GM21723 (cell line): ENCODE measurements around the gene ULK4.
"Not testable (repeated sequence)": the region's sequence is repeated elsewhere in the genome, so short reads cannot be mapped to it uniquely, and the experiment has no call there.

ENCODE experiments used
- ATAC-seq: cut with Tn5 transposase; IDR thresholded peaks from one replicate; pipeline ENCODE4 v1.9.1; 2021; ENCODE audit warnings: mild to moderate bottlenecking, moderate library complexity; ENCODE audit not compliant: unreplicated experiment

The ULK4 gene

DNA sequence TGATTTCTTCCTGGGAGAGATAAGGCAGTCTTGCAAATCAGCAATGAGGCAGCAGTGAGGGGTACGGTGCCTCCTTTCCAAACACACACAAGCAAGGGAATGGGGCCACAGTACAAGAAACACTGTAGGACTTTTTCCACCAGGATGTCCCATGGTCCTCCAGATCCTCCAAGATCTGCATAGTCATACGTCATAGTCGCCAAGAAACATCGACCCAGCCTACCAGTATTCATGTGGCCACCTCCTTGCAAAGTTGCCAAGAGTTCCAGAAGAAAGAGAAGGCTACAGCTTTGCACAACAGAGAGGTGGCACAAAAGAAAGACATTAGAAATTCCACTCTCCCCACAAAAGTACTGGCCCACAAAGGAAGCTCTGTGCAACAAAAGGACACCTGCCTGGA is 504.7 kb downstream of the ULK4 start:
- no peak for ATAC-seq

DNA sequence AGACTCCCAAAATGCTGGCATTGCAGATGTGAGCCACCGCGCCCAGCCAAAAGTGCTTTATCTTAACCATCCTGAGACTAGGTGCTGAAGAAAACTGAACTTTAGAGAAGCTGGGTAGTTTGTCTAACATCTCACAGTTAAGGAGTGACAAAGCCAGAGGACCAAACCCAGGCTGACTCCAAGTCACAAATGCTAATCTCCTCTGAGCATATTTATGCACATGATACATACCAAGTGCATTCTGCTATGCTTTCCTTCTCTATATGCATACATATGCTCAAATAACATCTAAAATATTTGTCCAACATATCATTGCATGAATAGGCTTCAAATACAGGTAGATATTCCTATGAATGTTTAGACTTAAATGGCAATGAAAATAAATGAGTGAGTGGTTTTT is 505.7 kb downstream of the ULK4 start:
- no peak for ATAC-seq

DNA sequence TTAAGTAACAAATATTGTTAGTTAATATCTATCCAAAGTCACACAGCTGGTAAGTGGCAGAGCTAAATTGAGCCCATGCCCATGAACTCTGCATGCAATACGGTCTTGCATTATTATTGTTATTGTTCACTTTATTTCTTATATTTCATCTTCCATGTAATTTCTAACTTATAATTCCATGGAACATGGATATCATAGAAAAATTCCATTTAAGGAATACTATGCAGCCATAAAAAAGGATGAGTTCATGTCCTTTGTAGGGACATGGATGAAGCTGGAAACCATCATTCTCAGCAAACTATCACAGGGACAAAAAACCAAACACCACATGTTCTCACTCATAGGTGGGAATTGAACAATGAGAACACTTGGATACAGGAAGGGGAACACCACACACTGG is 508.3 kb downstream of the ULK4 start:
- ATAC-seq: not testable (repeated sequence)

DNA sequence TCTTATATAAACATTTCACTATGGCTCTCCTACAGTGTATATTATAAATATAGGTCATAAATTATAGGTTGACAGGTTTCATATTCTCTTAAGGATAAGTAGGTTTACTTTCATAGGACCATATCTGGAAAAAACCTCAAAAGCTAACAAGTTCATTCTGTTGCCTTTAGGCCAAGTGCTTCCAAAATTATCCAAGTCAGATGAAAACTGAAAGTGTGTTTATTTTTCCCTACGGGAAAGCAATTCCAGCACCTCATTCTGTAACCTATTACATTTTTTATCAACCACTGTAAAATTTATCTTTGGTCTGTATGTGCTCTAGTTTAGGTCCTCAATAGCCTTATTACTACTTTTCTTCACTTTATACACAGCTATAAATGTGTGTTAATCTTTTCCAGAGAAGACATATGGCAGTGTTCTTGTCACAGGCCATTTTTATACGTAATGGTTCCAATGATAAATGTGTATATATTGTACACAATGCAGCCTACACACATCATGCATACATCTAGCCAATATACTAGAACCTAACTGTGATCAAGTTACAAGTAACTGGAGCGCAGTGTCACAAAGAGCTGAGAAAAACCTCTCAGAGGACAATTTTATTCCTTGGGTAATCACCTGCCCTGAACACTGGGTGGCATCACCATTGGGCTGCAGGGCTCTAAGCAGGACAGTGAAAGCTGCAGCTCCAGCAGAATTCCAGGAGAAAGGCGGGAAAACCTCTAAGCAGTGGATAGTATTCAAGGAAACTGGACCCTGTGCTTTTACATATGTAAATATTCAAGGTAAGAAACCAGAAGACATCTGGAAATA is 511.3 kb downstream of the ULK4 start:
- ATAC-seq: no peak

DNA sequence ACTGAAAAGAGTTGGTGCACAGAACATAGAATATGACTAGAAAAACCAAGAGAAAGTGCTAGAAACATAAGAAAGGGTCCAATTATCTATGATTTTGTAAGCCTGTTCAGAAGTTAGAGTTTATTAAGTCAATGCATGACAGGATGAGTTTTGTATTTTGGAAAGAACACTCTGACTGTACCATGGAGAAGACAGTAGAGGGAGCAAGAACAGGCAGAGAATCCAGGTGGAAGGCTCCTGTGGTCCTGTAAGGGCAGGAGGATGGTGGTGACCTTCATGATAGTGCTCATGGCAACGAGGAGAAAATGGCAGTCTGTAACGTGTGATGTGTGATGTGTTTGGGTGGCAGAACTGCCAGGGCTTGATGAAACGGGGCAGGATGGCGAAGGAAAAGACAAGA is 513.5 kb downstream of the ULK4 start:
- no peak for ATAC-seq

DNA sequence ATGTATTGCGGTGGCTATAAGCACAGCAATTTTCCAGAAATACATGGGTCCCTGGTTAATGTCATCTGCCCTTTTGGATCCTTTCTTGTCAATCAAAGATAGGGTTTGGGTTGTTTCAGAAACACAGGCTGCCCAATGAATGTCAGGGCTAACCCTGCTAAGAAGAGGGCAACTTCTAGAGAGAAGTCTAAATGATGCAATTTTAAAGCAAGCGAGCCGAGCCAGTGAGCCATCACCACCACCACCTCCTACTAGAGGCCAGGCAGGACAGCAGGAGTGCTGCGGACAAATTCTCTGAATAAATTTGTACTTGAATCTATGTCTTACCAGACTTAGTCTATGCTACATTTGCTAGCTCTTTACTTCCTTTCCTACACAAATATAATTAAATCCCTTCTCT is 514.2 kb downstream of the ULK4 start:
- no peak for ATAC-seq

DNA sequence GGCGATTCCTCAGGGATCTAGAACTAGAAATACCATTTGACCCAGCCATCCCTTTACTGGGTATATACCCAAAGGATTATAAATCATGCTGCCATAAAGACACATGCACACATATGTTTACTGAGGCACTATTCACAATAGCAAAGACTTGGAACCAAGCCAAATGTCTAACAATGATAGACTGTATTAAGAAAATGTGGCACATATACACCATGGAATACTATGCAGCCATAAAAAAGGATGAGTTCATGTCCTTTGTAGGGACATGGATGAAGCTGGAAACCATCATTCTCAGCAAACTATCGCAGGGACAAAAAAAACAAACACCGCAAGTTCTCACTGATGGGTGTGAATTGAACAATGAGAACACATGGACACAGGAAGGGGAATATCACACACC is 515.6 kb downstream of the ULK4 start:
- ATAC-seq: not testable (repeated sequence)

DNA sequence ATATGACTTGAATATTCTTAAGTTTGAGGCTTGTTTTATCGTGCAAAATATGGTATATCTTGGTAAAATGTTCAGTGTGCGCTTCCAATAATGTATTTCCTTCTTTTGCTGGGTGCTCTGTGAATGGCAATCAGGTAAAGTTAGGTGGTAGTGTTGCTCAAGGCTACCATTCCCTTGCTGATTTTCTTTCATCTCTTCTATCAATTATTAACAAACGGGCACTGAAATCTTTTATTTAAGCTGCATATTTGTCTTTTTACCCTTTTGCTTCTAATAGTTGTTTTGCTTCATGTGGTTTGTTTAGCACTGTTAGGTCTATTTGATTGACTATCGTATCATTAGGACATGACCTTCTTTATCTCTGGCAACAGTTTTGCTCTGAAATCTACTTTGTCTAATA is 520.3 kb downstream of the ULK4 start:
- no peak for ATAC-seq

DNA sequence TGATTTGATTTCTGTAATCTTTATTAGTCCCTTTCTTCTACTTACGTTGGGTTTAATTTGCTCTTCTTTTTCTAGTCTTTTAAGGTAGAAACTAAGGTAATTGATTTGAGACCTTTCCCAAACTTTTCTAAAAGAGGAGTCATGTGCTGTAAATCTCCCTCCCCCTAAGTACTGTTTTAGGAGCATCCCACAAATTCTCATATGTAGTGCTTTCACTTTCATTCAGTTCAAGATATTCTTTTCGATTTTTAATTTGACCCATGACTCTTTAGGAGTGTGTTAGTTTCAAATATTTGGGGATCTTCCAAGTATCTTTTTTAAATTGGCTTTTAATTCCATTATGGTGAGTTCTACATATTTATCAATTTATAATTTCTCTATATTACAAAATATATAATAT is 520.8 kb downstream of the ULK4 start:
- no peak for ATAC-seq

DNA sequence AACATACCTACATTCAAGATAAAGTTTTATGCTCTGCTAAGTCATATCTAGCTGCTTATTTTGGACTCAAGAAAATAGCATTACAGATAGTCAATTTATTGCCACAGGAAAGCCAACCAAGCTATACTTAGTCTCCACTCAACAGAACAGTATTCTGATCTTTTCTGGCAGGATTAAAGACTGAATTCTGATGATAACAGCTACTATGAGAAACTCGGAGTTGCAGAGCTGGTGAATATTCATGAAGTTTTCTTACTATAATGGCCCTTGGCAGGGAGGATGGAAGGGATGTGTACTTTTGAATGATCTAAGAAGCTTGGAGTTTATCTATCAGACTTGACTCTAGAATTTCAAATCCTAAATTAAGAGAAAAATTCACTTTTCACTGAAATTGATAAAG is 524.9 kb downstream of the ULK4 start:
- ATAC-seq: no peak

DNA sequence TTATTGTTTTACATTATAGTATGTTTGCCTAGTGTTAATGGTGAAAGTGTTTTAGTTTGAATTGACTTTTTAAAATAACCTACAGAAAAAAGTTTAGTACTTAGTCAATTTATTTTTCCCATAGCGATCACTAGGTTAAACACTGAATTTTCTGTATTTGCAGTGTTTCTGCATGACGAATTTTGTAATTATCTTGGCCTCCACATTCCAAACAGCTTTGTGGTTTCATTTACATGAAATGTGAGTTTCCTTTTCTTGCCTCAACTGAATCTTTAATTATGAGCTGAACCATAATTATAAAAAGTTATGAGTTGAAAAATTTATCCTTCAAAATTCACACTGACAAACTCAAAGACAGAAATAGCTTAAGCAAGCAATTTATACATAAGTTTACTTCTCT is 527.1 kb downstream of the ULK4 start:
- ATAC-seq: no peak

DNA sequence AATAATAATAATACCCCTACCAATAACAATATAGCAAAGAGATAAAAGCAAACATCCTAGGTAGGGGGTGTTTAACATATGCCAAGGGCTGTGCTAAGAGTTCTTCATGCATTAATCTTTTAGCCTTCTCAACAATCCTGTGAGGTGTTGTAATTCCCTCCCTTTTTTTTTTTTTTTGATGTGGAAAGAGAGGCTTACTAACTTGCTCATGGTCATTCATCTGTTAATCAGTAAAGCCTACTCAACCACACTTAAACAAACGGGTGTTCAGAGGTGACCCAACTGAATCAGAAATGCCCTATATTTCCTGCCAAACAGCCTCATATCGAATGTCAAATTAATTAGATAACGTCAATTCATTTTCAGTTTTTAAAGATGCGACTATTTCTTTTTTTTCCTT is 530.5 kb downstream of the ULK4 start:
- no peak for ATAC-seq

DNA sequence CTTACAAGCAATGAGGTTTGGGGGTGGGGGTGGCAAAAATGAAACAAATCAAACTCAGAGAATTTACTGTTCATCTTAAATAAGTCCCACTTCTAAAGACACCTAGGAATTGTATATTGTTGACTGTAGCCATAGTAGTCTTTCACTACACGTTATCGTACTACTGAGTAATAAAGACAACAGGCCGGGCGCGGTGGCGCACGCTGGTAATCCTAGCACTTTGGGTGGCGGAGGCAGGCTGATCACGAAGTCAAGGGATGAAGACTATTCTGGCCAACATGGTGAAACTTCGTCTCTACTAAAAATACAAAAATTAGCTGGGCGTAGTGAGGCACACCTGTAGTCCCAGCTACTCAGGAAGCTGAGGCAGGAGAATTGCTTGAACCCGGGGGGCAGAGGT is 531.0 kb downstream of the ULK4 start:
- no peak for ATAC-seq

DNA sequence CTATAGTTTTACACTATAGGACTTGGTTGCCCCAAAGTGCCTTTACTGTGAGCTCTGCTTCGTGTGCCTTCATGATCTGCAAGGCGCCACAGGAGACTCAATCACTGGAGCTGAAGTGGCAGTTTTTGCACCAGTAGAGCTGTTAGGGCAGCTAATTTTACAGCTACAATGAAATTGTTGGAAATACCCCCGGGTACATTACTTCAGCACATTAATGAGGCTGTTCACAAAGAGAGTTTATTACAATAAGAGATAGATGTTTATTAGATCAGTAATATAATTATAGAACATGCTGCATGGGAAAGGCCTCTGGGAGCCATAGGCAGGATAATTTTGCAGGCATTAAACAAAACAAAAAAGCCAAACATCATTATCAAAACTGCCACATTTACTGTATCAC is 531.5 kb downstream of the ULK4 start:
- ATAC-seq: no peak

DNA sequence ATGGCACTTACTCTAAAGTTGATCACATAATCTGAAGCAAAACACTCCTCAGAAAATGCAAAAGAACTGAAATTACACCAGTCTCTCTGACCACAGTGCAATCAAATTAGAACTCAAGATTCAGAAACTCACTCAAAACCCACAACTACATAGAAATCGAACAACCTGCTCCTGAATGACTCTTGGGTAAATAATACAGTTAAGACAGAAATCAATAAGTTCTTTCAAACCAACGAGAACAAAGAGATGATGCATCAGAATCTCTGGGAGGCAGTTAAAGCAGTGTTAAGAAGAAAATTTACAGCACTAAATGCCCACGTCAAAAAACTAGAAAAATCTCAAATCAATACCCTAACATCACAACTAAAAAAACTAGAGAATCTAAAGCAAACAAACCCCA is 535.4 kb downstream of the ULK4 start:
- ATAC-seq: no peak

DNA sequence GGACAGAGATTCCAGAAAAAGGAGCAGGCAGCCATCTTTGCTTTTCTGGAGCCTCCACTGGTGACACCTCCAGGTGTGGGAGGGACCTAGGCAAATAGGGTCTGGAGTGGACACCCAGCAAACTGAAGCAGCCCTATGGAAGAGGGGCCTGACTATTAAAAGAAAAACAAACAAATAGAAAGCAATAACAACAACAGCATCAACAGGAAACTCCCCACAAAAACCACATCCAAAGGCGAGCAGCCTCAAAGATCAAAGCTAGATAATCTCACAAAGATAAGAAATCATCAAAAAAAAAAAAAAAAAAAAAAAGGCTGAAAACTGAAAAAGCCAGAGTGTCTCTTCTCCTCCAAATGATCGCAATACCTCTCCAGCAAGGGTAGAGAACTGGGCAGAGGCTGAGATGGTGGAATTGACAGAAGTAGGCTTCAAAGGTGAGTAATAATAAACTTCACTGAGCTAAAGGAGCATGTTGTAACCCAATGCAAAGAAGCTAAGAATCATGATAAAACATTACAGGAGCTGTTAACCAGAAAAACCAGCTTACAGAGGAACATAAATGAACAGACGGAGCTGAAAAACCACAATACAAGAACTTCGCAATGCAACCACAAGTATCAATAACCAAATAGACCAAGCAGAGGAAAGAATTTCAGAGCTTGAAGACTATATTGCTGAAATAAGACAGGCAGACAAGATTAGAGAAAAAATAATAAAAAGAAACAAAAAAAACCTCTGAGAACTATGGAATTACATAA is 537.2 kb downstream of the ULK4 start:
- ATAC-seq: no peak

DNA sequence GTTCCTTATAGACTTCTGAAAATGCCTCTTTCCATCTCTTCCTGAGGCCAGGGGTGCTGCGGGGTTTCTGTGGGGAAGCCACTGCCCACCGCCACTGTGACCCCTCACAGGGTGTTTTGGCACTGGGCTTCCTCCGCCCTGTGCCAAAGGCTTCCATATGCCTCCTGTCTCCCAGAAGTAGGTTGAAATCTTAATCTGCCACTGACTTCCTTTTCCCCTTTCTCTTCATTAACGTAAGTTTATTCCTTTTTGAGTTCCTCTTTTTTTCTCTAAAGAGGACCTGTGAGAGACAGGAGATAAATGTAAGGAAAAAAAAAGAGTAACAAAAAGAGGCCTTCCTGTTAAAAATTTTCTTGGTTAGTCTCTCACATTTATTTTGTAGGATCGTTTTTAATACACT is 542.1 kb downstream of the ULK4 start:
- no peak for ATAC-seq

DNA sequence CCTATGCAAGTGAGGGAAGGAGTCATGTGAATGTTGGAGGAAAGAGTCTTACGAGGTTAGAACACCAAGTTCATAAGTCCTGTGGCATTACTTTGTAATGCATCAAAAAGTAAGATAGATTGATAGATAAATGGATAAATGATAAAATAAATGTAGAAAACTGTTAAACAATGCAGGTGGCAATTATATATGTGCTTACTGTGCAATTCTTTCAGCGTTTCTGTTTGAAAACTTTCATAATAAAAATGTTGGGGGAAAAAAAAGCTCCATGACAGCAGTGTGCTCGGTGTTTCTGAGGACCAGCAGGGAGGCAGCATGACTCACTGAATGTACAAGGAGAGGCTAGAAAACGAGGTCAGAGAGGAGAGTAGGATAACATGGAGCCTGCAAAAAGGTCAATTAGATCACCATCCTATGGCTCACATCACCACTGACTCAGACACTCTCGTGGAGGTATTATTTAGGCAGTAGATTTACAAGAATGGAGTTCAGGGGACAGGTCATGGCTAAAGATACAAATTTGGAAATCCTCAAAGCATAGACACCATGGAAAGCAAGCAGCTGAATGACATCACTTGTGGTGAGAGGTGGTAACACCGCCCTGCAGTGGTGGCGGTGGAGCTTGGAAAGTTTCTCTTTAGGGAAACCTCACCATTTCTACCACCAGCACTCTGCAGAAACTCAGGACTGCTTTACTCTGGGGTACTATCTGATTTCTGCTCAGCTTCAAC is 542.8 kb downstream of the ULK4 start:
- ATAC-seq: no peak

DNA sequence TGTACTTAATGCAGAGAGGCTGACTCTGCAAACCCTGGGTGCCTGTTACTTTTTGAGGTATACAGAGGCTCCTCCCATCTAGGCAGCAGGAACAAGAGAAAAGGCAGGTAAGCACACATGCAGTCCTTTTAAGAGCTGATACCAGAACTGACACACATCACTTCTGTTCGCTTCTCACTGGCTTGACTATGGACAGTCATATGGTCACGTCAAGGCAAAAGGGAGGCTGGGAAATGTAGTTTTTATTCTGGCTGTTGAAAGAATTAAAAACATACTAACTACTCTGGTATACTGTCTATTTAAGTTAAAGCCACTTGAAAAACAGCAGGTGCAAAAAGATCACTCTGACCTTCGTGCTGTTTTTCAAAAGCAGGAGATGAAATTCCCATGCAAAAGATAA is 544.3 kb downstream of the ULK4 start:
- ATAC-seq: no peak

DNA sequence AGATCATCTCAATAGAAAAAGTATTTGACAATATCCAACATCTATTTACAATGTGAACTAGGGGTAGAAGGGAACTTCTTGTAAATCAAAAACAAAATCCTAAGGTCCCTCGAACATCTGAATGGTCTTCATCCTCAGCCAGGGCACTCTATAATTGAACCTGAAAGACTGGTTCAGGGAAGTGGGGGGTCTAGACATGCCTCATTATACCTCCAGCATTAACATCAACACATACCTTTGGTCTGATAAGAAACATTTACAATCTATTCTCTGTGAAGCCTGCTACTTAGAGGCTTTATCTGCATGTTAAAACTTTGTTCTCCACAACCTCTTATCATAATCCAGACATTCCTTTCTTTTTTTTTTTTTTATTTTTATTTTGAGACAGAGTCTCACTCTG is 550.8 kb downstream of the ULK4 start:
- no peak for ATAC-seq

DNA sequence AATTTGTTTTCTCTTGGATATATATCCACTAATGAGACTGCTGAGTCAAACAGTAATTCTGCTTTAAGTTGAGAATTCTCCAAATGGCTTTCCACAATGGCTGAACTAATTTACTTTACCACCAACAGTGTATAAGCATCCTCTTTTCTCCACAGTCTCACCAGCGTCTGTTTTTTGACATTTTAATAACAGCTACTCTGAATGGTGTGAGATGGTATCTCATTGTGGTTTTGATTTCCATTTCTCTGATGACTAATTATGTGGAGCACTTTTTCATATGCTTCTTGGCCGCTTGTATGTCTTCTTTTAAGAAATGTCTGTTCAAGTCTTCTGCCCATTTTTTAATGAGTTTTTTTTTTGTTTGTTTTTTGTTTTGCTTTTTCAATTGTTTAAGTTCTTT is 556.4 kb downstream of the ULK4 start:
- no peak for ATAC-seq

DNA sequence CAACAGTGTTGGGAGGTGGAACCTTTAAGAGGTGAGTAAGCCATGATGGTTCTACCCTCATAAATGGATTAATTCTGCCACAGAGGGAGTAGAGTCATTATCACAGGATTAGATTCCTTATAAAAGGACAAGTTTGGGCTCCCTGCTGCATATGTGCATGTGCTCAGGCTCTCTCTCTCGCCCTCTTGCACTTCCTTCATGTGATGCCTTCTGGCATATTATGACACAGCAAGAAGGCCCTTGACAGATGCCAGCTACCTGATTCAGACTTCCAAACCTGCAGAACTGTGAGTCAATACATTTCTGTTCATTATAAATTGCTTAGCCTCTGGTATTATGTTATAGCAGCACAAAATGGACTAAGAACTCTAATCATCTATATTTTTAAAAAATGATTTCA is 557.3 kb downstream of the ULK4 start:
- no peak for ATAC-seq
